AG09309 (cell line): ENCODE results near the gene MGAT4A.
A peak's percentile ranks its signal among the peaks of the same experiment; 100 is the strongest.

ENCODE experiments used
- DNase-seq: peaks from one replicate; pipeline ENCODE4 v3.0.0-alpha.2; 2010; ENCODE audit warnings: low read depth
- H3K4me3 ChIP-seq: 2 replicates; pipeline ENCODE4 v1.5.1; 2011; ENCODE audit warnings: mild to moderate bottlenecking, low read depth, low read length, moderate library complexity; ENCODE audit not compliant: control insufficient read depth
- TF ChIP-seq, protein P1 (sequence below): IDR thresholded peaks from 2 replicates; pipeline ENCODE4 v1.5.1; 2011; ENCODE audit warnings: mild to moderate bottlenecking, low read depth, low read length, inconsistent platforms; ENCODE audit not compliant: insufficient read depth, control insufficient read depth; ENCODE audit errors: missing control alignments

The MGAT4A gene

GRCh38 chr2:98570356-98570755, 160.6 kb downstream of the MGAT4A start:
- no peak for DNase-seq
- TF ChIP-seq, protein P1, sequence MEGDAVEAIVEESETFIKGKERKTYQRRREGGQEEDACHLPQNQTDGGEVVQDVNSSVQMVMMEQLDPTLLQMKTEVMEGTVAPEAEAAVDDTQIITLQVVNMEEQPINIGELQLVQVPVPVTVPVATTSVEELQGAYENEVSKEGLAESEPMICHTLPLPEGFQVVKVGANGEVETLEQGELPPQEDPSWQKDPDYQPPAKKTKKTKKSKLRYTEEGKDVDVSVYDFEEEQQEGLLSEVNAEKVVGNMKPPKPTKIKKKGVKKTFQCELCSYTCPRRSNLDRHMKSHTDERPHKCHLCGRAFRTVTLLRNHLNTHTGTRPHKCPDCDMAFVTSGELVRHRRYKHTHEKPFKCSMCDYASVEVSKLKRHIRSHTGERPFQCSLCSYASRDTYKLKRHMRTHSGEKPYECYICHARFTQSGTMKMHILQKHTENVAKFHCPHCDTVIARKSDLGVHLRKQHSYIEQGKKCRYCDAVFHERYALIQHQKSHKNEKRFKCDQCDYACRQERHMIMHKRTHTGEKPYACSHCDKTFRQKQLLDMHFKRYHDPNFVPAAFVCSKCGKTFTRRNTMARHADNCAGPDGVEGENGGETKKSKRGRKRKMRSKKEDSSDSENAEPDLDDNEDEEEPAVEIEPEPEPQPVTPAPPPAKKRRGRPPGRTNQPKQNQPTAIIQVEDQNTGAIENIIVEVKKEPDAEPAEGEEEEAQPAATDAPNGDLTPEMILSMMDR = no peak
- H3K4me3 ChIP-seq = no peak overlapping the region

GRCh38 chr2:98569915-98570314, 161.0 kb downstream of the MGAT4A start:
- H3K4me3 ChIP-seq = no peak overlapping the region
- DNase-seq = no peak
- TF ChIP-seq, protein P1 = no peak

- DNase-seq = no peak
- TF ChIP-seq, protein P1 = peak; percentile 73
- no peak overlapping the region for H3K4me3 ChIP-seq
Observed at GRCh38 chr2:98569197-98569793, 161.6 kb downstream of the MGAT4A start.
